ENCODE results near the gene RAB4A. TPM values are rescaled to one million over a fixed set of nuclear protein-coding genes. Genes with fewer than 3 reads are reported as not detected.

The RAB4A gene
- total and polyA plus RNA-seq, 2 of the 13 experiments (the other 11 are each of a cell fraction or from before 2014, with no cell fraction given): 56.0 to 80.1 TPM

DNA sequence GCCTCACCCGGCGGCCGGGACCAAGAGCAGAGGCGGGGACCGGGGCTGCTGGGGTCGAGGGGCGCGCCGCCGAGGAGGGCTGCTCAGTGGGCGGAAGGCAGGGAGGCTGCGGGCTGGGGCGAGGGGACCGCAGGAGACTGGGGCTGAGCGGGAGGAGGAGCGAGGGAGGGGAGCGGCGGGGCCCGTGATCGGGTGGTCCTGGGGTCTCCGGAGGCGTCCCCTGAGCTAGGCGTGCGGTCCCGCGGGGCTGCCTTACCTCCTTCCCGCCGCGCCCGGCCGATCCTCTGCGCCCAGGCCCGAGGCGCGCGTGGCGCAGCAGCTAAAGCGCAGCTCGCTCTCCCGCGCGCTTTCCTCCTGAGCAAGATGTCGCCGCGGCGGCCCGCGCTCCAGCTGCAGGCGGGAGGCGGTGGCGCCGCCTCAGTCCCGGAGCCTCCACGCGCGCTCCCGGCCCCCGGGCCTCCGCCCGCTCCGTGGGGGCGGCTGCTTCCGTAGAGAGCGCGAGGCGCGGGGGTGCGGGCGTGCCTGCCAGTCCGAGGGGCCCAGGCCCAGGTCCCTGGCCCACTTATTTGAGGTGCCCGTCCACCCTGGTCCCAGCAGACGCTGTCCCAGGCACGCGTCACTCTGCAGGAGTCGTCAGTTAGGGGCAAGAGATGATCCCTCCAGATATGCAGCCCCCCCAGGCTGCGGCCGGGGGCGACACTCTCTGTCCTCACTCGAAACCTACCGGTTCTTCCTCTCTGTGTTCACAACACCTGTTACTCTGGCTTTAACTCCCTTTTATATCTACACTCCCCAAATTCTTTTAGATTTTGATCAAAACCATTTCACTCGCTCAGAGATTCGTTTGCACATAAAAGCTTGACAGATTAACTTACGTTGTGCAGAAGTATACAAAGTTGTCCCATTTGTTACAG lies 72.0 kb downstream of the RAB4A start, which contains the start of gene CCSAP (continued):
- TF ChIP-seq, protein P1, sequence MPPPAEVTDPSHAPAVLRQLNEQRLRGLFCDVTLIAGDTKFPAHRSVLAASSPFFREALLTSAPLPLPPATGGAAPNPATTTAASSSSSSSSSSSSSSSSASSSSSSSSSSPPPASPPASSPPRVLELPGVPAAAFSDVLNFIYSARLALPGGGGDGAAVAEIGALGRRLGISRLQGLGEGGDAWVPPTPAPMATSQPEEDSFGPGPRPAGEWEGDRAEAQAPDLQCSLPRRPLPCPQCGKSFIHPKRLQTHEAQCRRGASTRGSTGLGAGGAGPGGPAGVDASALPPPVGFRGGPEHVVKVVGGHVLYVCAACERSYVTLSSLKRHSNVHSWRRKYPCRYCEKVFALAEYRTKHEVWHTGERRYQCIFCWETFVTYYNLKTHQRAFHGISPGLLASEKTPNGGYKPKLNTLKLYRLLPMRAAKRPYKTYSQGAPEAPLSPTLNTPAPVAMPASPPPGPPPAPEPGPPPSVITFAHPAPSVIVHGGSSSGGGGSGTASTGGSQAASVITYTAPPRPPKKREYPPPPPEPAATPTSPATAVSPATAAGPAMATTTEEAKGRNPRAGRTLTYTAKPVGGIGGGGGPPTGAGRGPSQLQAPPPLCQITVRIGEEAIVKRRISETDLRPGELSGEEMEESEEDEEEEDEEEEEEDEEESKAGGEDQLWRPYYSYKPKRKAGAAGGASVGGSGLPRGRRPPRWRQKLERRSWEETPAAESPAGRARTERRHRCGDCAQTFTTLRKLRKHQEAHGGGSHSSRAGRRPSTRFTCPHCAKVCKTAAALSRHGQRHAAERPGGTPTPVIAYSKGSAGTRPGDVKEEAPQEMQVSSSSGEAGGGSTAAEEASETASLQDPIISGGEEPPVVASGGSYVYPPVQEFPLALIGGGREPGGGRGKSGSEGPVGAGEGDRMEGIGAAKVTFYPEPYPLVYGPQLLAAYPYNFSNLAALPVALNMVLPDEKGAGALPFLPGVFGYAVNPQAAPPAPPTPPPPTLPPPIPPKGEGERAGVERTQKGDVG (CRISPR knock-in tag; IDR thresholded peaks at IDR 0.05; ENCODE audit: borderline replicate concordance): no peak
- TF ChIP-seq ZNF775 (CRISPR knock-in tag; IDR thresholded peaks at IDR 0.05; ENCODE audit: borderline replicate concordance) (no peak), ELF3 (CRISPR knock-in tag; IDR thresholded peaks at IDR 0.05) (no peak), MTF2 (CRISPR knock-in tag; IDR thresholded peaks at IDR 0.05; ENCODE audit: borderline replicate concordance) (no peak), NFYB (CRISPR knock-in tag; IDR thresholded peaks at IDR 0.05) (0 out of 2 replicates have a peak, but pooled peaks have one; percentile 9), GLI4 (CRISPR knock-in tag; IDR thresholded peaks at IDR 0.05; ENCODE audit: borderline replicate concordance) (no peak), FOXK1 (CRISPR knock-in tag; IDR thresholded peaks at IDR 0.05; ENCODE audit: borderline replicate concordance, low read depth) (no peak), ZMYM4 (CRISPR knock-in tag; IDR thresholded peaks at IDR 0.05) (no peak), PAF1 (CRISPR knock-in tag; IDR thresholded peaks at IDR 0.05) (no peak), ZNF432 (CRISPR knock-in tag; IDR thresholded peaks at IDR 0.05; ENCODE audit: borderline replicate concordance) (no peak), ZNF44 (CRISPR knock-in tag; IDR thresholded peaks at IDR 0.05) (no peak), ZNF326 (CRISPR knock-in tag; IDR thresholded peaks at IDR 0.05; ENCODE audit: borderline replicate concordance) (no peak), ZNF235 (CRISPR knock-in tag; IDR thresholded peaks at IDR 0.05; ENCODE audit: borderline replicate concordance) (no peak), HNF1B (CRISPR knock-in tag; IDR thresholded peaks at IDR 0.05) (no peak), ZNF670 (CRISPR knock-in tag; IDR thresholded peaks at IDR 0.05; ENCODE audit: borderline replicate concordance) (no peak), HOXA3 (CRISPR knock-in tag; IDR thresholded peaks at IDR 0.05) (no peak; the same call in 1 of the 2 replicates), ZBTB34 (CRISPR knock-in tag; IDR thresholded peaks at IDR 0.05) (no peak), ZNF180 (CRISPR knock-in tag; IDR thresholded peaks at IDR 0.05; ENCODE audit: borderline replicate concordance, low read depth) (no peak), REL (CRISPR knock-in tag; conservative IDR thresholded peaks at IDR 0.05) (no peak)
- TF ChIP-seq, protein P2, sequence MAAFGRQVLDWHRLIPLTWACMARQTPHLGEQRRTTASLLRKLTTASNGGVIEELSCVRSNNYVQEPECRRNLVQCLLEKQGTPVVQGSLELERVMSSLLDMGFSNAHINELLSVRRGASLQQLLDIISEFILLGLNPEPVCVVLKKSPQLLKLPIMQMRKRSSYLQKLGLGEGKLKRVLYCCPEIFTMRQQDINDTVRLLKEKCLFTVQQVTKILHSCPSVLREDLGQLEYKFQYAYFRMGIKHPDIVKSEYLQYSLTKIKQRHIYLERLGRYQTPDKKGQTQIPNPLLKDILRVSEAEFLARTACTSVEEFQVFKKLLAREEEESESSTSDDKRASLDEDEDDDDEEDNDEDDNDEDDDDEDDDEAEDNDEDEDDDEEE (CRISPR knock-in tag; IDR thresholded peaks at IDR 0.05): no peak; the same call in 1 of the 2 replicates
- TF ChIP-seq, protein P3, sequence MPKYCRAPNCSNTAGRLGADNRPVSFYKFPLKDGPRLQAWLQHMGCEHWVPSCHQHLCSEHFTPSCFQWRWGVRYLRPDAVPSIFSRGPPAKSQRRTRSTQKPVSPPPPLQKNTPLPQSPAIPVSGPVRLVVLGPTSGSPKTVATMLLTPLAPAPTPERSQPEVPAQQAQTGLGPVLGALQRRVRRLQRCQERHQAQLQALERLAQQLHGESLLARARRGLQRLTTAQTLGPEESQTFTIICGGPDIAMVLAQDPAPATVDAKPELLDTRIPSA (CRISPR knock-in tag; IDR thresholded peaks at IDR 0.05; ENCODE audit: borderline replicate concordance): 0 out of 2 replicates have a peak, but pooled peaks have one; percentile 11

All from HepG2 (cell line).